ENCODE data around the gene SUCO.
"Not testable (repeated sequence)": the region's sequence is repeated elsewhere in the genome, so short reads cannot be mapped to it uniquely, and the experiment has no call there.

Gene SUCO

DNA sequence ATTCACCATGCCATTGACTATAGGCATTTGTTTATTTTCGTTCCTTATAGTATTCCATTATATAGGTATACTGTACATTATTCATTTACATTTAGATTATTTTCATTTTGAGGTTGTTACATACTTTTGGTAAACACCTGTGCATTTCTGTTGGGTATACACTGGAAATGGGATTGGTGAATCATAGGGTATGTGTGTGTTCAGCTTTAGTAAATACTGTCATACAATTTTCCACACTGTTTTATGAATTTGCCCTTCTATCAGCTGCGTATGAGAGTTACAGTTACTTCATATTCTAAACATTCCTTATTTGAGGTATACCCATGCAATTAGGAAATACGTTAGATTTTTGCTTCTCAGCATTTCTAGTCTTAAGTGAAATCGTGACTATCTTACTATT, 70.9 kb downstream of the SUCO start:
- no peak for FAIRE-seq

DNA sequence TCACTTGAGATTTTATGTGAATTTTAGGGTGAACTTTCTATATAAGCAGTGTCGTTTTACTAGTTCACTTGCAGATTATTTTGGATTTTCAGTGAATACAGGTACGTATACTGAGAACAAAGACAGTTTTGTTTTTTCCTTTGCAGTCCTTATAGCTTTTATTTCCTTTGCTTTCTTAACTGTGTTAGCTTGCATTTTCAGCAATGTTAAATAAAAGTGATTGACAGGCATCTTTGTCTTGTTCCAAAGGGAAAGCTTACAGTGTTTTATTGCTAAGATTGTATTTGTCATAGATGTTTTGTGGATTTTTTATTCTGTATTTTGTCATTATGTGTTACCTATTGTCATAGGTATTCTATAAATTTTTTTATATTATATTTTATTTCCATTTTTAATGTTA, 72.7 kb downstream of the SUCO start:
- DNase-seq (ENCODE audit: low spot score) (no peak), FAIRE-seq (no peak)

More for the DNA sequence above, 70.9 kb downstream of the SUCO start:
- no peak for DNase-seq (ENCODE audit: low spot score)

DNA sequence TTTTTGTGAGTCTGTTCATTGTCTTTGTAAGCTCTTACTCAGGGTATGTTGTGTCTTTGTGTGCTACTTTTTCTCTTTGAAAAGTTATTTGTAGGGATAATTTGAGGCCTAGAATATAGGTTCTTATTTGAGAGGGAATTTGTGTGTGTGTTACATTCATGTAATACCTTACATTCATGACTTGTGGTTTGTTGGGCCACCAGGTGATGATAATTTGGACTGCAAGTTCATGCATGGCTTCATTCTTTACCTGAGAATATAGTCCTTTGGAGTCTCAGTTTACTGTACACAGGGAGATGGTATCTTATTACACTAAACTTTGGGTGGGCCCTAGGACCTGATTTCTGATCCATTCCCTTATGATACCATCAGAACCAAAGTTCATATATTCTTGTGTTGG, 74.2 kb downstream of the SUCO start:
- DNase-seq (ENCODE audit: low spot score) (no peak), FAIRE-seq (no peak)

DNA sequence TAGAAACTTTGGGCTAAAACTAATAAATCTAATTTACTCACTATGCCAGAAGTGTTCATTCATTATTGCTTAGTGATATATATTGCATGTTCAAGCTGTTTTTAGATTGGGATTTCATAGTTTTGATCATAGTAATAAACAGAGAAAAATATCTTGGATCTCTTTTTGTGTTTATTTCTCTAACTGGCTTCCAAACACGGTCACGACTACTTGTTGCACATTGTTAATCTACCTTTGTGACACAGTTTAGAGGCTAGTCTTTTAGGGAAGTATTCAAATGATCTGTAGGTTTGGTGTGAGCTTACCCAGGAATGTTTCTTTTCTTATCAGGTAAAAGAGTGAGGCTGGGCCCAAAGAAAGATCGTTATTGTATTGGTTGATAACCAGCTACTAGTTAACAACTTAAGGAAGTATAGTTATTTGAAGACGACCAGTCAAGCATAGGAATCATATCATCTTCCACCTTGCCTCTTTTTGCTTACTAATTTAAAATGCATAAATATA, 75.2 kb downstream of the SUCO start:
- DNase-seq (ENCODE audit: low spot score): no peak
- no peak for FAIRE-seq

DNA sequence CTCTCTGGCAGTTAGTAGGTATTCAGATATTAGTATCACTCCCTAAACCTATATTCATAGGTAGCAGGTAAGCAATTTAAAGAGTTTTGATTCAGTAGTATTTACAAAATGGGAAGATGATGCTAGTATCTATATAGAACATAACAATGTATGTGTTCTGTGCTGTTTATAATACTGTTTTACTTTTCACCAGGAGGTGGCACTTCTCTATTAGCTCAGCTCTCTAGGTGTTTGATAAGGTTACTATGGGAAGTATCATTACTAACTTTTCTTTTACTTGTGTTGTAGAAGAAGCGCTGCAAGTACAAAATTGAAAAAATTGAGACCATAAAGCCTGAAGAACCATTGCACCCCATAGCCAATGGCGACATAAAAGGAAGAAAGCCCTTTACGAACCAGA, 76.6 kb downstream of the SUCO start:
- DNase-seq (ENCODE audit: low spot score) (no peak), FAIRE-seq (no peak)

DNA sequence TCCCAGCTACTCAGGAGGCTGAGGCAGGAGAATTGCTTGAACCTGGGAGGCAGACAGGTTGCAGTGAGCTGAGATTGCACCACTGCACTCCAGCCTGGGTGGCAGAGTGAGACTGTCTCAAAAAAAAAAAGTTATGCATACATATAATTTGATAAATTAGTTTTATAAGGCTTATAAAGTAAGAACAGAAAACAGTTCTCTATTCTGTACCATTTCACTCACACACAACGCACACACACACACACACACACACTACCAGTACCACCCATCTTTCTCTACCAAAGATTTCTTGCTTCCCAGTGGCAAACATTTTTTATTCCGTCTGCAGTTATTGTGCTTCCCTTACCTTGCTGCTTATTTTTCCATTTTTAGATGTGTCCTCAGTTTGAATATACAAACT, 79.5 kb downstream of the SUCO start:
- no peak for DNase-seq (ENCODE audit: low spot score)
- no peak for FAIRE-seq

DNA sequence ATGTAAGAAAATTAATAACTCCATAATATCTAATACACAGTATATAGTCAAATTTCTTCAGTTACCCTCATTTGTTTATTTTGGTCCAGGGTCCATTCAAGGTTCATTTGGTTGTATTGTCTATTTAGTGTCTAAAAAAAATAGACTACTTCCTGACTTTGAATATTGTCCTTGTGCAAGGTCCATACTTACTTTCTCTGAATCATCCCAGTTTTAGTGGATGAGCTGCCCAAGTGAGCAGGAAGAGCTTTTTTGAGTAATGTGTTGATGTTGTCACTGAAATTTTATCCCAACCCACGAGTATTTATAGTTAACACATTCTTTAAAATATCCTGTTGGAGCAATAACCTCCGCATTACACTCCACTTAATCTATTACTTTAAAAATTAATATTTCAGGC, 80.3 kb downstream of the SUCO start:
- no peak for FAIRE-seq

DNA sequence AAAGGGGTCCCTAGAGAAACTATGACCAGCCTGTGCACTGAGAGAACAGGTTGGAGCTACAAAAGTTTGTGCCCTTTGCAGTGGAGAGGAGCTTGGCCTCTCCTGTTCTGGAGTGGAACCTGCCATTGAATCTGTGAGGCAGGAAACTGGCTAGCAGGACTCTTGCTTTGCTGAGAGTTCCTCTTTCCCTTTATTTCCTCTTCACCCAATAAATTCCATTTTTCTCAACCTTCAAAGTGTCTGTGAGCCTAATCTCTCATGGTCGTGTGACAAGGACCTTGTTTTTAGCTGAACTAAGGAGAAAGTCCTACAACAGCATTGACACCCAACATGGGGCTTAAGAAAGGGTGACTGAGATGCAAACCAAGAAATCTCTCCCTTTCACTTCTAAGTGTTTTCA, 83.2 kb downstream of the SUCO start:
- DNase-seq (ENCODE audit: low spot score): no peak
- no peak for FAIRE-seq

More for the DNA sequence above, 80.3 kb downstream of the SUCO start:
- no peak for DNase-seq (ENCODE audit: low spot score)

DNA sequence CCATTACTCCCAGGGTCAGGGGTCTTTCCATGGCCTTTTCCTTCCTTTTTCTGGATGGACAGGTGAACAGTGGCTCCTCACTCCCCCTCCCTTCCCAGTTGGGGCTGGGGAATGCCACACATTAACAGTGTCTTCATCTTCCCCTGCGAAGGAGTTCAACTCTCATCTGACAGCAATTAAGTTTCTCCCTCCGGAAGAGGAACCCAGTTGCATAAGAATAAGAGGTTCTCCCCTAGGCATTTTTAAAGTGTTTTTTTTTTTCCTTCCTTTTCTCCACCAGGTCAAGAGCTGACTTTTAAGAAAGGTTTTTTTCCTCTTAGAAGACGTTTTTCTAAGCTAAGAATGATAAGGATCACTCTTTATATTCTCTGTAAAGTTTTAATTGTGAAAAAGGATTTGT, 83.7 kb downstream of the SUCO start:
- FAIRE-seq (no peak), DNase-seq (ENCODE audit: low spot score) (no peak)

DNA sequence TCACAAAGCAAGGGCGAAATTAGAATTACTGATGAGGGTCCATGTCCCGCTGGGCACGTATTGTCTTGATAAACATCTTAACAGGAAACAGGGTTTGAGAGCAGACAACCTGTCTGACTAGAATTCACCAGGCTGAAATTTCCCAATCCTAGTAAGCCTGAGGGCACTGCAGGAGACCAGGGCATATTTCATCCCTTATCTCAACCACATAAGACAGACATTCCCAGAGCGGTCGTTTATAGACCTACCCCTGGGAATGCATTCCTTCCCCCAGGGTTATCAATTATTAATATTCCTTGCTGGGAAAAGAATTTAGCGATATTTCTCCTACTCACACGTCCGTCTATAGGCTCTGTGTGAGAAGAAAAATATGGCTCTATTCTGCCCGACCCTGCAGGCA, 87.7 kb downstream of the SUCO start:
- not testable (repeated sequence) for DNase-seq (ENCODE audit: low spot score); FAIRE-seq

DNA sequence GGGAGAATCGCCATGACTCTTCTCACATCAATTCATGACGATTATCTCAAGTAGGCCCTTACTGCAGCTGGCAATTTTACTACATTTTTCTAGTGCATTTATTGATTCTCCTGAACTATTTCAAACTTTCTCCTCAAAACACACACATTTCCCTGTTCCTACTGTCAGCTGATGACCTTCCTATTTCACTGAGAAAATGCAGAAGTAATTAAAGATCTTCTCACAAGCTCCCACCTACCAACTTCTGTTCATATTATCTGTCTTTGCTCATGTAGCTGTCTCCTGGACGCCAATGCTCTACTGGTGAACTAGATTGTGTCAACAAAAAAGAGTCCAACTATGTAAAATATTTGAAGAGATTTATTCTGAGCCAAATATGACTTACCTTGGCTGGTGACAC, 89.6 kb downstream of the SUCO start:
- DNase-seq (ENCODE audit: low spot score) (no peak), FAIRE-seq (no peak)

DNA sequence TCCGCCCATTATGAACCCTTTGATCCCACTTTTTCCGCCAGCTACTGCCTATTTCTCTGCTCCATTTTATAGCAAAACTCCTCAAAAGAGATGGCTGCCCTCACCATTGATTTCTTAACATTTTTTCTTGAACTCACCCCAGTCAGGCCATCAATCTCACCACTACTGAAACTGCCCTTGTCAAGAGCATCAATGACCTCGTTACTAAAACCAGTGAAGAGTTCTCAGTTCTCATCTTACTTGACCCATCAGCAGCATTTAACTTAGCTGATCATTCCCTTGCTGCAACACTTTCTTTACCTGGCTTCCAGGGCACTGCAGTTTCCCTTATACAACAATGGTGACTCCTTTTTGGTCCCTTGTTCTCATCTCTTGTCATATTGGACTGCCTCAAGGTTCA, 90.8 kb downstream of the SUCO start:
- no peak for DNase-seq (ENCODE audit: low spot score)
- no peak for FAIRE-seq

DNA sequence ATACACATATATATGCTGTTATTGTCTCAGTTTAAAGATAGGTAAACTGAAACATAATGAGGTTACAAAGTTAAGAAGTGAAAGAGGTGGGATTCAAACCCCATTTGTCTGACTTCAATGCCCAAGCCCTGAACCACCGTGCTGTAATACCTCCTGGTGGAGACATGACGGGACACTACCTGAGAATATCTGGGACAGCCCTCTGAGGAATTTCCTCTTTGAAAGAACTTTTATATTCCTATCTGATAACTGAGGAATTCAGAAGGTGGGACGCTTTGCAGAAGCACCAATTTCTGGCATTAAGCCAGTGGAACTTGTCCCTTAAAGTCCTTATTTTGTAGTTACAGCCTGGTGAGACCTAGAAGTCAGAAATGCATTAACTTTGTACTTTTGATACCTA, 93.9 kb downstream of the SUCO start:
- no peak for DNase-seq (ENCODE audit: low spot score)
- no peak for FAIRE-seq

DNA sequence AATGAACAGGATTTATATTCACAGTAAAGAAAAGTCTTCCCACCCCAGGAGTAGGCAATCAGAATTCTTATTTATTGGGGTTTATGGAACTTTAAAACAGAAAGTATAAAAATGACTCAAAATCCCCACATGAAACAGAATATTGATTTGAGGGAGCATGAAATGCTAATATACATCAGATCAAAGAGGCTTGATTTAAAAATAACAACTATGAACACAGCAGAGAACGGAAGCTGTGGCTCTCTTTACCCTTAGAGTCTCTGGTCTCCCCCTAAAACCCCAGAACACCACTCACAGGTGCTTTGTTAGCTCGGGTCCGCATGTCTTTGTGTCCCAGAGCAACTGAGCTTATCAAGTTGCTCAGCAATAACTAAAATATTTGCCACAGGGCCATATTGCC, 94.8 kb downstream of the SUCO start:
- DNase-seq (ENCODE audit: low spot score) (no peak), FAIRE-seq (no peak)

DNA sequence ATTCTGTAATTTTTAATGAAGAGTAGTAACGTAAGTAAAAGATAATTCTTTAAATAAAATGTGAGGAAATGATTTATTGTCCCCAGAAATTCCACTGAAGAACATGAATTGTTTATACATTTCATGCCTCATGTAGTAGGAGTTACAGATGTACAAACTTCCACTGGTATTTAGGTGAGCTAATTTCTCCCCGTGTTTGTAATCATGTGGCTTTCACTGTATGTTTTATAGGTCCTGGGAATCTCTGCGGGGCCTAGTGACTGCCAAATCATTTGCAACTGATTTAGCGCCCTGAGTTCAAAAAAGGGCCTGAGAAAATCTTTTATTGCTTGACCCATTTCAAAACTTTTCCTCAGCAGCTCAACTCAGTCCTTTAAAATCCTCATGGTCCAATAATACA, 95.5 kb downstream of the SUCO start:
- DNase-seq (ENCODE audit: low spot score) (no peak), FAIRE-seq (no peak)

DNA sequence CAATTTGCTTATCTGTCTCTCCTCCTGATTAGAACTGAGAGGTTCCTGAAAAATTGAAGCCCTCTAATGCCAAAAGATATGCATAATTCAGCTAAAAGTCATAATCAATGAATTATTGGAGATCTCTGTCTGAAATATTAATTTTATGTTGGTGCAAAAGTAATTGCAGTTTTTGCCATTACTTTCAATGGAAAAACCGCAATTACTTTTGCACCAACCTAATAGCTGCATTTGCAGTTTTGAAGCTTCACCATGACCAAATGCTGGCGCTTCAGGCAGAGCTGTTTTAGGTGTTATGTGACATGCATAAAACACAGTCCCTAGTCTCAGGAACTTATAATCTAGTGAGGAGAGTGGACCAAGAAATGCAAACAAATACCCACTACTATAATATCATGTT, 96.2 kb downstream of the SUCO start:
- DNase-seq (ENCODE audit: low spot score): no peak
- no peak for FAIRE-seq

DNA sequence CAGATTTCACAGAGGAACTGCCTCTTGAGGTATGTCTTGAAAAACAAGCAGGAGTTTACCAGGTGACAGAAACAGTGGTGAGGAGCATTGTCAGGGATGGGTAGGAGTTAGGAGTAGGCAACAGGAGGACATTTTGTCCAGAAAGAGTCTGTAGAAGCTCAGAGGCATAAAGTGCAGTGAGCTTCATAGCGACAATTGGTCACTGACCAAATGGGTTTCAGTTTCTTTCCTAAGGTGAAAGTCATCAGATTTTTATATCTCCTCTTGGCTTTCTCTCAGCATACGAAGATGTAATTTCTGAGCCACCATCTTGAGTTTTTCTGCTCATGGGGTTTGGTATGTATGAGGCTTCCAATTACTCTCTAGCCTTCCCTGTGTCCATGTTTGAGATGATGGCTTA, 96.7 kb downstream of the SUCO start:
- DNase-seq (ENCODE audit: low spot score): no peak
- FAIRE-seq: no peak

DNA sequence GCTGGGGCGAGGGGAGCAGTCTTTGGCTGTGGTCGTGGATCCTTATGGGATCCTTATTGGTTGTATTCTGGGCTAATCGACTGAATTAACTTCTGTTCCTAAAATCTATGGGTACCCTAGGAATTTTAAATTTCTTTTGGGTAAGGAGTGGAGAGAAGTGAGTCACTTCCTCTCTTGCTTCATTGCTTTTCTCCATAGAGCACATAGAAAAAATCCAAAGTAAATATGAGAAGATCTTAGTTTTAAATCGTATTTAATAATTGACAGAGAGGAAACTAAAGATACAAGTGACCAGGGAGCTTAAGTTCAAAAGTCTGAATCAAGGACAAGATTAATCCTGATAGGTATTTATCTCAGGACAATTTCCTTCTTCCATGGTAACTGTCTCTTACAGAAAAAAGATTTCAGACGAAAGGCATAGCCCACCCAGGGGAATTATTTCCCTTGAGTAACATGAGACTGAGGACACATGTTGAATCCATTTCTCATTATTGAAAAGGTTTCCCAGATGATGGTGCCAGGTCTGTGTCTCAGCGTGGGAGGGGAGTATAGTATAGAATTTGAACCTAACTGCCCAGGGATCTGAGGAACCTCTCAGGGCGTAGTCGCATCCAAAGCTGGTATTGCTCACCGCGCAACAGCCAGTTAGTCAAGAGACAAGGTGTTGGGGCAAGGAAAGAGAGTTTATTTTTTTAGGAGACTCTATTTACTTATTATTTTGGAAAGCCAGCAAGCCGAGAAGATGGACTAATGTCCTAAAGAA, 97.3 kb downstream of the SUCO start:
- FAIRE-seq: no peak
- DNase-seq (ENCODE audit: low spot score): no peak

DNA sequence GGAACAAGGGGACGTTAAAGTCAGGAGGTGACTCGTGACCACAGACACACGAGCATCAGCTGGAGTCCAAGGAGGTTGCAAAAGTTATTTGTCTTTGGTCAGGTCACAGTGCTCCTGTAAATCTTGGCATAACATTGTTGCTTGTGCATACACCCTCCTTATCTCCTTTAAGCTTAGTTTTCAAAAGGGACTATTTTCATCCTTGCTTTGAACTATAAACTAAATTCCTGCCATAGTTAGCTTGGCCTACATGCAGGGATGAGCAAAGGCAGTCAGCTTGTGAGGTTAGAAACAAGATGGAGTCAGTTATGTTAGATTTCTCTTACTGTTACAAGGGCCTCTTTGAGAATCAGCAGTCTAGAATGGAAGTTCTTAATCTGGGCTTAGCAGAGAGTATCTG, 97.9 kb downstream of the SUCO start:
- no peak for FAIRE-seq
- DNase-seq (ENCODE audit: low spot score): no peak

DNA sequence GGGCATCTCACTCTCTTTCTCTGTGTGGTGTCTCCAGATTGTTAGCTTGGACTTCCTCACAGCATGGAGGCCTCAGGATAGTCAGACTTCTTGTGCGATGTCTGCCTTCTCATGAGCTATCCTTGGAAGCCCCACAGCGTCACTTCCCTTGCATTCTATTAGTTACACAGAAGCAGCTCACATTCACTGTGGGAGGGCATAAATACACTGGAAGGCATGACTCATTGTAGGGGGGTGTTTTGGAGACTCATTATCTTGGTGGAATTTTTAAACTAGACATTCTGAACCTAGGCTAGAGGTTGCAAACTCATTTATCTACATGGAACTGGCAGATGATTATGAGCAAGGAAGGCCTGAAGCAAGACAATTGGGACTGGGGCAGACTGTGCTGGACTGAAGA, 104.6 kb downstream of the SUCO start:
- DNase-seq (ENCODE audit: low spot score) (peak; percentile 27), FAIRE-seq (no peak)

DNA sequence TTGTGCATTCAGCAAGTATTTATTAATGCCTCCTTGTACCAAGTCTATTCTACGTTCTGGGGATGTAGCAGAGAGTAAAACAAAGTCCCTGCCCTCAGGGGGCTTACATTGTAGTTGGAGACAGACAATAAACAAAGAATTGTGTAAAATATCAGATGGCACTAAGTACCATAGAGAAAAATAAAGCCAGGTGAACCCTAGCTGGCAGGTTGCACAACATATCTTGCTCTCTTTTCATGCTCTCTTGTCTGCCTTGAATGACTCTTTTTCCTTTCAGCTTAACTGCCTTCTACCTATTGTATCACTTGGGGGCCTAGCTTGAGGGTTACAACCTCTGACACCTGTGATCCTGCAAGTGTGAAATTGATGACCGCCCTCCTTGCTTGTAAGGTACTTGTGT, 105.3 kb downstream of the SUCO start:
- FAIRE-seq (no peak), DNase-seq (ENCODE audit: low spot score) (no peak)

DNA sequence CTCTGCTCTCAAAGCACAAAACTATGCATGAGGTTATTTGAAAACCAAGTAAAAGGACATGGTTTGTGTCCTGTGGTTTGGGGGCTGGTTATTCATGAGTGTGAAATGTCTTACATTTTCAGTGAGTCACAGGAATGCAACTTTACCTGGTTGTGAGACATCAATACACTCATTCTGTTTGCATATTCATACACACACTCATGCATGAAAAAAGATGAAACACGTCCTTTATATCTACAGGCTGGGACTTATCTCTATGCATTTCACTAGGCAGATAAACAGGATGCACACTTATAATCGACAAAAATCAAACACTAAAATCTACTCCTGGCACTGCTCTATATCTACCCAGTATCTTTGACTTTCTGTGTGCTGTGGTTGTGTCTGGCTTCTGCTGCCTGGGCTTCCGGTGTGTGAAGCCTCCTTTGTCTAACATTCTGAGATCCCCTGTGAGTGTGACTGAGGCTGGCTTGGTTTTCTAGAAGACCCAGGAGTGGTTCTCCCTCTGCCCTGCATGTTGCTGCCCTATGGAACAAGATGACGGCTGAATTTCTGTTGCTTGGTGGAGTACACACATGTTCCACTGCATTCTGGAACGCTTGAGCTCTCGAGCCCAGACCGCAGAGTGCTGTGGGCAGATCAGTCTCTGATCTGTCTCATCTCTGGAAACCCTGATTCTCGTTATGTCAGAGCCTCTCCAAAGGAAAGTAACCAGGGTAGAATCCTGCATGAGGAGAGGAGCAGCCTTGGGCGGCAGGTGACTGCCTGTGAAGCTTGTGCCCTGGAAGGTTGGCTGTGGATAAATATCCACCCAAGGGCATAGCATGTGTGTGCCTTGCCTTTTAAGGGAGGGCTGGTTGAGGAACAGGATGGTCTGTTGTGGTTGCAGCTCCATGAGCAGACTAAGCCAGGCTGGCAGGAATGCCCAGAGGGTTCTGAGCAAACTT, 106.2 kb downstream of the SUCO start:
- FAIRE-seq: peak; percentile 62

More for the DNA sequence above, 106.2 kb downstream of the SUCO start:
- DNase-seq (ENCODE audit: low spot score): peak; percentile 80

All from urothelium cell line (cell line).